Astrocyte of the spinal cord (primary cell): ENCODE measurements around the gene RNASE11.
A peak's percentile ranks its signal among the peaks of the same experiment; 100 is the strongest.

ENCODE experiments used
- DNase-seq: peaks from one replicate; pipeline ENCODE4 v3.0.0; 2011; ENCODE audit warnings: low read depth, low spot score
- H3K4me3 ChIP-seq: 2 replicates; pipeline ENCODE4 v1.5.1; 2011; ENCODE audit warnings: low read depth, mild to moderate bottlenecking, low read length, moderate library complexity
- in situ Hi-C: cut with HindIII; loops from 2 replicates; pipeline ENCODE4 v1.10.0; 2017; ENCODE audit warnings: low sequenced_read_pairs
- TF ChIP-seq, protein P1 (sequence below): IDR thresholded peaks from 2 replicates; pipeline ENCODE4 v1.5.1; 2012; ENCODE audit warnings: low read depth, mild to moderate bottlenecking, low read length, inconsistent platforms

The RNASE11 gene

DNA sequence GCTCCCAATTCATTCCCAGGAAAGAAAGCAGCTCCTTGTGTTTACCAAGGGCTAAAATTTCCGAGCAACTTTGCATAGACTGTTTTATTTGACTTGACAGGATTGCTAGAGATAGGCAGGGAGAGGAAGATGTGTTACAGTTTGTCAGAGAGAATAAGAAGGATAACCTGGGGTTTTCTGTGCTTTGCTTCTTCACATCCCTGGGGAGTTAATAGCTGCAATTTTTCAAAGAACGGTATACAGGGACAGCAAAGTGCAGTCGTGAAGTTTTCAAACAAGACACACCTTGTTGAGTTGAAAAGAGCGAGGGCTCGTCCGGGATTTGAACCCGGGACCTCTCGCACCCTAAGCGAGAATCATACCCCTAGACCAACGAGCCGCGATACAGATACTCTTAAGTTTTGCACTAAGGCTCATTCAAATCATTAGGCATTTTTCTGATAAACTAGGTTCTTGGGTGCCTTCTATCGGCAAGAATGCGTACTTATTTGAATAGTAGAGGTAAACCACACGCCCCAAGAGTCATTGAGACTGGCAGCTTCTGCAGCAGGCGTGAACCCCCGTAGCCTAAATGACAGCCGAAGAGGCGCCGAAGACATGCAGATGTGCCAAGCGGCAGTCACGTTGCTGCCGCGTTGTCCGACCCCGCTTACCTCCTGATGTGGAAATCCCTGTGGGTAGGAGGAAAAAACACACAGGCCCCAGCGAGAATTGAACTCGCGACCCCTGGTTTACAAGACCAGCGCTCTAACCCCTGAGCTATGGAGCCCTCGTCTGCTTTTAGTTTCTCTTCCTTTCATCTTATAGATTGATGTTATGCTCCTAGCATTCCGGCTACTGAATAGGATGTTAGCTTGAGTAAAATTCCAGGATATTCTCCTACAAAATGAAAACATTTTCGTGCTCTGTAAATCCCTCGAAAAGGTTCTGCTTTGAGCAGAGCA is 25.6 kb upstream of the RNASE11 start:
- peak overlapping the region; percentile 60 for H3K4me3 ChIP-seq
- in situ Hi-C loops: no loop called here
- DNase-seq: peak; percentile 98
- TF ChIP-seq, protein P1, sequence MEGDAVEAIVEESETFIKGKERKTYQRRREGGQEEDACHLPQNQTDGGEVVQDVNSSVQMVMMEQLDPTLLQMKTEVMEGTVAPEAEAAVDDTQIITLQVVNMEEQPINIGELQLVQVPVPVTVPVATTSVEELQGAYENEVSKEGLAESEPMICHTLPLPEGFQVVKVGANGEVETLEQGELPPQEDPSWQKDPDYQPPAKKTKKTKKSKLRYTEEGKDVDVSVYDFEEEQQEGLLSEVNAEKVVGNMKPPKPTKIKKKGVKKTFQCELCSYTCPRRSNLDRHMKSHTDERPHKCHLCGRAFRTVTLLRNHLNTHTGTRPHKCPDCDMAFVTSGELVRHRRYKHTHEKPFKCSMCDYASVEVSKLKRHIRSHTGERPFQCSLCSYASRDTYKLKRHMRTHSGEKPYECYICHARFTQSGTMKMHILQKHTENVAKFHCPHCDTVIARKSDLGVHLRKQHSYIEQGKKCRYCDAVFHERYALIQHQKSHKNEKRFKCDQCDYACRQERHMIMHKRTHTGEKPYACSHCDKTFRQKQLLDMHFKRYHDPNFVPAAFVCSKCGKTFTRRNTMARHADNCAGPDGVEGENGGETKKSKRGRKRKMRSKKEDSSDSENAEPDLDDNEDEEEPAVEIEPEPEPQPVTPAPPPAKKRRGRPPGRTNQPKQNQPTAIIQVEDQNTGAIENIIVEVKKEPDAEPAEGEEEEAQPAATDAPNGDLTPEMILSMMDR: peak; percentile 60

DNA sequence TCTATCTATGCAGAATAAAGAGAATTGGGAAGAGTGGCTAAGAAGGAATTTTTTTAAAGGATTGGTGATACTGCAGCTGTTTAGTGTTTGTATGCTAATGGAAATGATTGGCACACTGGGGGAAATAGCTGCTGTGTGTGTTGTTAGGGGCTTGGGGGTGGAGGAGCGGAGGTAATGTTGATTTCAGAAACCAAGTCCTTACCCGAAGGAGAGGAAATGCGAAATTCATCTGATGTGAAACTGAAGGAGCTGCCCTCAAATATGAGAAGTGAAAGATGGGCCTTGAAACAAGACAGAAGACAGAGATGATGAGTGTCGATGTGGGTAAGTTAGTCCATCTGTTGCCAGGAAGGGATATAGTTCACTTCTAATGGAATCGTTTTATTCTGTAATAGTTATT is 24.6 kb upstream of the RNASE11 start:
- in situ Hi-C loops: no loop called here
- no peak for DNase-seq
- no peak overlapping the region for H3K4me3 ChIP-seq
- TF ChIP-seq, protein P1: no peak

DNA sequence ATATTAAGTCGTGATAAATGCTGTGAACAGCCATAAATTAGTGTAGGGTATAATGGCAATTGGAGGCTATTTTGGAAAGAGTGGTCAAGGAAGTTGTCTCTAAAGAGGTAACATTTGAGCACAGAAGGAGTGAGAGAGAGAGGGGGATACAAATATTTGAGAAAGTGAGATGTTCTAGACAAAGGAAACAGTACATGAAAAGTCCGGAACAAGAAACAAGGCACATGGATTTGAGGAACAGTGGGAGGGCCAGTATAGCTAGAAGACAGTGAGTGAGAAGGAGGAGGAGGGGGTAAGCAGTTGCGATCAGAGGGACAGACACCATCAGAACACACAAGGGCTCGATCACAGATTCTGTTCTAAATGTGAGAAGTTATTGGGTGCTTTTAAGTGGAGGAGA is 23.5 kb upstream of the RNASE11 start:
- H3K4me3 ChIP-seq: no peak overlapping the region
- in situ Hi-C loops: no loop called here
- TF ChIP-seq, protein P1: no peak
- no peak for DNase-seq

DNA sequence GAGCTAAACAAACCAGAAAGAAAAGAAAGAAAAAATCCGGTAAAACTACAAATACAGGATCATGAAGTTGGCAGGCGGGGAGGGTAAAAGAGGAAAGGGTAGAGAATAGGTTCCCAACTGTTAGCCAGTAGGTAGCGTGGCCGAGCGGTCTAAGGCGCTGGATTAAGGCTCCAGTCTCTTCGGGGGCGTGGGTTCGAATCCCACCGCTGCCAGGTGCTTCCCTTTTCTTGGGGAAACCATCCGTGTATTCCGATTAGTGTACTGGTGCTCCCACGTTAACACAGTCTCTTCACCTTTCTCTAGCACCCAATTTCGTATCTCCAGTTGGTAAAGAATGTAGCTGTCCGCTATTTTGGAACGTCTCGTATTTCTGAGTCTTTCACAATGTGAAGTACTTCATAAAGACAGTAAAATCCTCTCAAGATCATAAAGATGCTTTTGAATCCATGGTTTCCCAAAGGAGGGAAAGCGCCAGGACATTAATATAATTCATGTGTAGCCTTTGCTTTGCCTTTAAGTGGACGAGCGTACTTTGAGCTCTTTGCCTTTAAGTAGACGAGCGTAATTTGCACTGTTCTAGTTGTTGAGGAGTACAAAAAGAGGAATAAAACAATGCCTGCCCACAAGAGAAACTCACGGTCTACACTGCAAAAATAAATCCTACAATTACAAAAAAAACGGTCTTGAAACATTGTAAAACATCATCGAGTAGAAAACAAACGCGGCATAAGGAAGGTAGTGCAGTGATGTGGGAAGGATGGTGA is 22.4 kb upstream of the RNASE11 start:
- peak; percentile 66 for DNase-seq
- TF ChIP-seq, protein P1: no peak
- H3K4me3 ChIP-seq: peak overlapping the region; percentile 79
- in situ Hi-C loops: no loop called here

DNA sequence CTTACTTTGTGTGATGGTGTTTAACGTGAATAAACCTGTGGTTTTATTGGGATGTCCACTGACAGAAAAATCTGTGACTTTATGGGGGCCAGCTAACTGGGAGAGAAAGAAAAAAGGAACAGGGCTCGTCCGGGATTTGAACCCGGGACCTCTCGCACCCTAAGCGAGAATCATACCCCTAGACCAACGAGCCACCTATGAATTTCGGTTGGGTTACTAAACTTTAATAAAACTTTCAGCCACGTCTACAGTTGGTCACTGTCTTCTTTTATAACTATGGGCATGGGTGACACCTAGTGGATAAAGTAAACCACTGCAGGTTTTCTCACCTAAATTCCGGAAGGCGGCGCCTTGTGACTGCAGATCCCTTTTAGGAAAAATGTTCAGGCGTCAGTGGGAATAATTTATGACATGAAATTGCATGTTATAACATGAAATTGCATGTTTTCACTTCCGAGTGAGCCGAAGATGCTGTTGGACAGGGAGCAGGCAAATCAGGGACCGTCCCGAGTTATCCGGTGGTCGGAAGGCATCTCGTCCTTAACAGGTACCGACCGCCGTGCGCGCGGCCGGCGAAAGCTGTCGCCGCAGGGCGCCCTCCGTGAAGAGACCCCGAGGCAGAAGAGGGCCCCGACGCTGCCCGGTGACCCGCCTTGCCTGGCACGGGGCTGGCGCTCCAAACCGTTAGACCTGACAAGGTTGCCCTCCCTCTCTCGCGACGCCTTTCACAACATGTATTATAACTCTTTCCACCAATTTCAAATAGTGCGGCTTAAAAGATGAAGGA is 21.6 kb upstream of the RNASE11 start:
- TF ChIP-seq, protein P1: peak; percentile 86
- DNase-seq: peak; percentile 91
- in situ Hi-C loops: no loop called here
- peak overlapping the region; percentile 79 for H3K4me3 ChIP-seq

DNA sequence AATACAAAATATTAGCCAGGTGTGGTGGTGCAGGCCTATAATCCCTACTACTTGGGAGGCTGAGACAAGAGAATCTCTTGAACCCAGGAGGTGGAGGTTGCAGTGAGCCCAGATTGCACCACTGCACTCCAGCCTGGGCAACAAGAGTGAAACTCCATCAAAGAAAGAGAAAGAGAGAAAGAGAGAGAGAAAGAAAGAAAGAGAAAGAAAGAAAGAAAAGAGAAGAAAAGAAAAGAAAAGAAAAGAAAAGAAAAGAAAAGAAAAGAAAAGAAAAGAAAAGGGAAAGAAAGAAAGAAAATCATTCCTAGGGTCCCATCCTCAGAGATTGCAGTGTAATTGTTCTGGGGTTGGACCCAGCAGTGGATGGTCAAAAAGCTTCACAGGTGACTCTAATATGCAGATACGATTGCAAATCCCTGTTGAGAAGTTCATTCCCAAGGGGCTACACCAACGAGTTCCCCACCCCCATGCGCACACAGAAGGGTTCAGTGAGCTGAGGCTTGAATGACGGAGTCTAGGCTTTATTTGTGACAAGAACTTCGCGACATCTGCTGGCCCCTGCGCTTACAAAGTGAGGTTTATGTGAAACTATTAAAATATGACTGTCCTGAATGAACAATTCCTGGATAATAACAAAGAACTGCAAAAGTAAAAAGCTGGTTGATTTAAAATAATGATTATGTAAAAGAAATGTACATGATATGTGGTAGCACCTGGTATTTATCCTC is 20.7 kb upstream of the RNASE11 start:
- in situ Hi-C loops: no loop called here
- no peak overlapping the region for H3K4me3 ChIP-seq
- TF ChIP-seq, protein P1: no peak
- DNase-seq: no peak
